ENCODE results near the gene DOCK6.

GRCh38 chr19:11300811-11301120 lies 38.4 kb upstream of the DOCK6 start:
- TF ChIP-seq POLR2A (IDR thresholded peaks at IDR 0.05) = no peak
- no peak for TF ChIP-seq CTCF (IDR thresholded peaks at IDR 0.05)

Measured in ovary (tissue), 3 donors.